GM12878 (cell line): ENCODE measurements around the gene ITPRIPL1. TPM values are rescaled to one million over a fixed set of nuclear protein-coding genes. Genes with fewer than 3 reads are reported as not detected.

Experiments used
- ATAC-seq: fragments of 200-7000 bp; cut with Tn5 transposase; 3 replicates; pipeline ENCODE4 v1.9.1; 2020; ENCODE audit warnings: mild to moderate bottlenecking, moderate library complexity
- BruUV-seq: library from RNA; stranded (reverse); fragments of 400-500 nt; replicated peaks from 2 replicates; lab custom pipeline; 2021; lab: Mats Ljungman, UMichigan
- CTCF ChIA-PET: fragments of 300-600 bp; sonication (Branson Sonifier 250); formaldehyde crosslinking; extraction: SDS; loops from one replicate; lab custom pipeline; 2021; ENCODE audit warnings: inconsistent platforms; lab: Yijun Ruan, JAX
- POLR2A ChIA-PET: fragments of 350-600 bp; formaldehyde crosslinking; extraction: SDS; loops from one replicate; lab custom pipeline; 2021; ENCODE audit warnings: inconsistent platforms; lab: Charles Lee
- RAD21 ChIA-PET: fragments of 300-600 bp; sonication (Branson Sonifier 250); formaldehyde crosslinking; loops from one replicate; lab custom pipeline; 2023; ENCODE audit warnings: antibody characterized with exemption; ENCODE audit not compliant: unreplicated experiment; lab: Charles Lee
- SMC1A ChIA-PET: fragments of 300-600 bp; sonication (Branson Sonifier 250); formaldehyde crosslinking; loops from one replicate; lab custom pipeline; 2023; ENCODE audit not compliant: unreplicated experiment, uncharacterized antibody; lab: Charles Lee
- DNase-seq: peaks from one replicate; pipeline ENCODE4 v3.0.0-alpha.2; 2011; ENCODE audit warnings: low read depth, low spot score
- FAIRE-seq: peaks from 3 replicates; lab custom pipeline; 2011; peaks lifted over from hg19 to GRCh38; lab: Jason Lieb, UNC
- H2AFZ ChIP-seq: 2 replicates; pipeline ENCODE4 v1.6.0; 2011; ENCODE audit warnings: low read depth, low read length, control low read depth; ENCODE audit not compliant: control insufficient read depth
- H3K27ac ChIP-seq: 2 replicates; pipeline ENCODE4 v1.5.1; 2011; ENCODE audit warnings: control low read depth; ENCODE audit not compliant: control insufficient read depth, insufficient read depth
- H3K27me3 ChIP-seq, 2 experiments: replicated peaks in 1 of 2; 2 replicates each; pipeline versions ENCODE4 v1.6.0 to v1.6.1; 2011; ENCODE audit warnings: low read length in 1 of 2; ENCODE audit not compliant: control insufficient read depth in 2 of 2, insufficient read depth in 2 of 2
- H3K36me3 ChIP-seq, 2 experiments: 2 replicates each; pipeline ENCODE4 v1.5.1; 2011; ENCODE audit warnings: low read length in 1 of 2; ENCODE audit not compliant: control insufficient read depth in 2 of 2, insufficient read depth in 2 of 2
- H3K4me1 ChIP-seq: 2 replicates; pipeline ENCODE4 v1.6.1; 2011; ENCODE audit warnings: mild to moderate bottlenecking, low read length, moderate library complexity, mixed read lengths; ENCODE audit not compliant: control insufficient read depth, insufficient read depth
- H3K4me2 ChIP-seq: 2 replicates; pipeline ENCODE4 v1.6.0; 2011; ENCODE audit warnings: control low read depth; ENCODE audit not compliant: control insufficient read depth, insufficient read depth
- H3K4me3 ChIP-seq: fragments of 200-600 bp; sonication (generic); 2 replicates; pipeline ENCODE4 v1.5.1; 2016
- H3K79me2 ChIP-seq: 2 replicates; pipeline ENCODE4 v1.6.0; 2011; ENCODE audit warnings: low read length; ENCODE audit not compliant: control insufficient read depth, insufficient read depth
- H3K9ac ChIP-seq: 2 replicates; pipeline ENCODE4 v1.8.0; 2011; ENCODE audit warnings: low read length, control low read depth, mixed read lengths; ENCODE audit not compliant: control insufficient read depth, insufficient read depth
- H3K9me3 ChIP-seq: replicated peaks from 3 replicates; pipeline ENCODE4 v1.5.1; 2011; ENCODE audit warnings: mild to moderate bottlenecking, low read length; ENCODE audit not compliant: control insufficient read depth, insufficient read depth
- H4K20me1 ChIP-seq: 2 replicates; pipeline ENCODE4 v1.6.0; 2011; ENCODE audit not compliant: control insufficient read depth, insufficient read depth
- HDAC6 ChIP-seq: fragments of 200-600 bp; sonication (generic); IDR thresholded peaks from one replicate; pipeline ENCODE4 v1.8.0; 2017; ENCODE audit warnings: antibody characterized with exemption; ENCODE audit not compliant: unreplicated experiment
- LARP7 ChIP-seq: fragments of 450-650 bp; IDR thresholded peaks from 2 replicates; pipeline ENCODE4 v1.6.1; 2017; ENCODE audit warnings: mild to moderate bottlenecking
- MXI1 ChIP-seq: fragments of 150-350 bp; IDR thresholded peaks from 2 replicates; pipeline ENCODE4 v1.6.1; 2011; ENCODE audit warnings: low read depth, mild to moderate bottlenecking, inconsistent platforms, low read length, improper control_type of control experiment
- RCOR1 ChIP-seq: conservative IDR thresholded peaks from 2 replicates; pipeline ENCODE4 v1.6.1; 2012; ENCODE audit warnings: low read depth, low read length, improper control_type of control experiment
- YBX1 ChIP-seq: fragments of 450-650 bp; IDR thresholded peaks from 2 replicates; pipeline ENCODE4 v1.6.1; 2016; ENCODE audit warnings: antibody characterized with exemption
- WGBS: methylation state at CpG from one replicate; pipeline ENCODE4 v1.1.6; 2016; ENCODE audit warnings: low lambda C conversion rate; ENCODE audit not compliant: insufficient replicate concordance, insufficient coverage; ENCODE audit errors: missing lambda C conversion rate; 5-methylcytosine and 5-hydroxymethylcytosine counted together
- in situ Hi-C: fragments of 300-500 bp; cut with MboI; formaldehyde crosslinking; loops from 9 replicates; pipeline ENCODE4 v1.14.3; 2018; ENCODE audit warnings: mixed read lengths
- intact Hi-C: fragments of 100-400 bp; cut with micrococcal nuclease; formaldehyde crosslinking; loops from one replicate; pipeline ENCODE4 v1.14.2; 2022; ENCODE audit not compliant: unreplicated experiment
- polyA plus RNA-seq, 11 experiments: library from polyadenylated mRNA; depleted of rRNA in 4 of 11; unstranded in 6 of 11; stranded (reverse) in 5 of 11; fragments of >200 nt; fragmentation: Nextera tagmentation in 4 of 11; fragmentation: Illumina TruSeq in 1 of 11; extraction: Ambion mirVana in 4 of 11; extraction: Trizol in 1 of 11; gene quantifications; 1 replicate in 1 of 11; 2 replicates in 10 of 11; pipeline versions ENCODE4 v1.2.1 to v1.2.3, GENCODE V29; 2011 to 2016; ENCODE audit warnings: inconsistent platforms in 2 of 11, missing spikeins in 2 of 11, low read depth in 1 of 11
- total RNA-seq, 4 experiments: library from RNA; depleted of rRNA in 3 of 4; stranded (reverse); fragments of >200 nt in 3 of 4; fragmentation: Illumina TruSeq in 1 of 4; extraction: Trizol in 1 of 4; gene quantifications; 2 replicates each; pipeline versions ENCODE4 v1.2.1 to v1.2.3, GENCODE V29; 2013 to 2021
- TF ChIP-seq, protein P1 (sequence below): fragments of 450-650 bp; formaldehyde crosslinking; IDR thresholded peaks from 2 replicates; pipeline ENCODE4 v1.5.0; 2022; ENCODE audit warnings: mild to moderate bottlenecking, missing genetic modification characterization
- TF ChIP-seq, protein P2 (sequence below): IDR thresholded peaks from 2 replicates; pipeline ENCODE4 v1.6.1; 2012; ENCODE audit warnings: low read depth, low read length, improper control_type of control experiment

ITPRIPL1 gene
- total and polyA plus RNA-seq, 10 of the 15 experiments (the other 5 are each of a cell fraction or from before 2014, with no cell fraction given), result 4.9 to 28.7 (median 14.3) TPM

DNA sequence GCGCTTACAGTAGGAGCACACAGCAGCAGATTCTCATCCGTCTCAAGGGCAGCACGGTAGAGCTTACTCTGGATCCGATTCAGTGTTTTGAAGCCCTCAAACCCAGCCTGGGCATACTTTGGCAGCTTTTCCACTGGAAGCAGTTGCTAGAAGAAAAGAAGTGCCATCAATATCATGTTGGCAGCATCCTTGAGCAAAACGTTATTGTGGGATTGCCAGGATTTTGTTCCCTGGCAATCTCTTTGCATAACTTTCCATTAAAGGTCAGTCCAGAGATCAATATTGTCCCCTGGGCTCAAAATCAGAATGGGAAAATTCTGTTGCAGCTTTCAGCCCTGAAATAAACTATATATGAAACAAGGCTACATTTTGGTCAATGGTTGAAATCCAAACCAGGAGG lies 28.2 kb upstream of the ITPRIPL1 start:
- no peak for DNase-seq
- Histone ChIP-seq H3K79me2 (peaks cover 5% of the 10 kb centered on the region), H2AFZ (no peak overlapping the region), H3K27me3 (no peaks in the 10 kb centered on the region), H3K4me3 (no peak overlapping the region), H3K9ac (no peak overlapping the region), H3K9me3 (no peaks in the 10 kb centered on the region), H3K27ac (no peak overlapping the region), H4K20me1 (no peaks in the 10 kb centered on the region), H3K36me3 (peaks cover 27 to 52% of the 10 kb centered on the region in 2 experiments), H3K4me1 (no peaks in the 10 kb centered on the region), H3K4me2 (no peak overlapping the region)
- FAIRE-seq, result no peak
- ChIA-PET CTCF (no interaction called here), SMC1A (no interaction called here), POLR2A (no interaction called here), RAD21 (interaction anchor here (1.5 kb wide), 1 partner anchor 44 kb away, joined by 3 read pairs; no protein-coding TSS in a partner anchor)
- 88% methylated on average over 5 of the region's 5 CpGs for WGBS
- intact Hi-C loops, result no loop called here
- TF ChIP-seq YBX1 (no peak), LARP7 (no peak), RCOR1 (no peak), HDAC6 (no peak), MXI1 (no peak)
- TF ChIP-seq, protein P1, sequence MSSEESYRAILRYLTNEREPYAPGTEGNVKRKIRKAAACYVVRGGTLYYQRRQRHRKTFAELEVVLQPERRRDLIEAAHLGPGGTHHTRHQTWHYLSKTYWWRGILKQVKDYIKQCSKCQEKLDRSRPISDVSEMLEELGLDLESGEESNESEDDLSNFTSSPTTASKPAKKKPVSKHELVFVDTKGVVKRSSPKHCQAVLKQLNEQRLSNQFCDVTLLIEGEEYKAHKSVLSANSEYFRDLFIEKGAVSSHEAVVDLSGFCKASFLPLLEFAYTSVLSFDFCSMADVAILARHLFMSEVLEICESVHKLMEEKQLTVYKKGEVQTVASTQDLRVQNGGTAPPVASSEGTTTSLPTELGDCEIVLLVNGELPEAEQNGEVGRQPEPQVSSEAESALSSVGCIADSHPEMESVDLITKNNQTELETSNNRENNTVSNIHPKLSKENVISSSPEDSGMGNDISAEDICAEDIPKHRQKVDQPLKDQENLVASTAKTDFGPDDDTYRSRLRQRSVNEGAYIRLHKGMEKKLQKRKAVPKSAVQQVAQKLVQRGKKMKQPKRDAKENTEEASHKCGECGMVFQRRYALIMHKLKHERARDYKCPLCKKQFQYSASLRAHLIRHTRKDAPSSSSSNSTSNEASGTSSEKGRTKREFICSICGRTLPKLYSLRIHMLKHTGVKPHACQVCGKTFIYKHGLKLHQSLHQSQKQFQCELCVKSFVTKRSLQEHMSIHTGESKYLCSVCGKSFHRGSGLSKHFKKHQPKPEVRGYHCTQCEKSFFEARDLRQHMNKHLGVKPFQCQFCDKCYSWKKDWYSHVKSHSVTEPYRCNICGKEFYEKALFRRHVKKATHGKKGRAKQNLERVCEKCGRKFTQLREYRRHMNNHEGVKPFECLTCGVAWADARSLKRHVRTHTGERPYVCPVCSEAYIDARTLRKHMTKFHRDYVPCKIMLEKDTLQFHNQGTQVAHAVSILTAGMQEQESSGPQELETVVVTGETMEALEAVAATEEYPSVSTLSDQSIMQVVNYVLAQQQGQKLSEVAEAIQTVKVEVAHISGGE, result no peak
- TF ChIP-seq, protein P2, sequence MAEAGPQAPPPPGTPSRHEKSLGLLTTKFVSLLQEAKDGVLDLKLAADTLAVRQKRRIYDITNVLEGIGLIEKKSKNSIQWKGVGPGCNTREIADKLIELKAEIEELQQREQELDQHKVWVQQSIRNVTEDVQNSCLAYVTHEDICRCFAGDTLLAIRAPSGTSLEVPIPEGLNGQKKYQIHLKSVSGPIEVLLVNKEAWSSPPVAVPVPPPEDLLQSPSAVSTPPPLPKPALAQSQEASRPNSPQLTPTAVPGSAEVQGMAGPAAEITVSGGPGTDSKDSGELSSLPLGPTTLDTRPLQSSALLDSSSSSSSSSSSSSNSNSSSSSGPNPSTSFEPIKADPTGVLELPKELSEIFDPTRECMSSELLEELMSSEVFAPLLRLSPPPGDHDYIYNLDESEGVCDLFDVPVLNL, result no peak
- no peak for ATAC-seq
- in situ Hi-C loops, result no loop called here
- BruUV-seq, result no TSS peak
